ENCODE data around the gene USP24. TPM values are rescaled to one million over a fixed set of nuclear protein-coding genes. Genes with fewer than 3 reads are reported as not detected.

Gene USP24
- polyA plus RNA-seq, 2 donors: 7.4 to 7.6 TPM

DNA sequence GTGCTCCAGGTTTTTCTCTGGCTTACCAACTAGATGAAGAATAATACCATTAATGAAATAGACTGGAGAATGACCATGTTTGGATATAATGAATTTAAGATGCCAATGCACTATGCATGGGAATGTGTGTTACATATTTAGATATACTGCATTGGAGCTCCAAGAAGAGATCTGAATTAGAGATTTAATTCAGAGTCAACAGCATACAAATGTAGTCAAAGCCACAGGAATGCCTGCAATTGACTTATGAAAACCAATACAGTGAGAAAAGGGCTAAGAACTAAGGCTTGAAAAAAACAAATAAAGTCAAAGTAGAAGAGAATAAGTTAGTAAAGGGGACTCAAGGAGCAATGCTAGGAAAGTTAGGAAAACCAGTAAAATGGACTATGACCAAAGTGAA lies 59.1 kb downstream of the USP24 start:
- H3K4me3 ChIP-seq (ENCODE audit: low read depth in 1 of 2, low read length in 2 of 2): no peak overlapping the region
- H3K4me1 ChIP-seq (ENCODE audit: control insufficient read depth in 2 of 2, insufficient read depth in 2 of 2, low read length in 1 of 2): no peaks in the 10 kb centered on the region
- H3K27me3 ChIP-seq (ENCODE audit: control insufficient read depth in 1 of 2, insufficient read depth in 2 of 2, low read length in 2 of 2): no peaks in the 10 kb centered on the region
- no peak overlapping the region for H3K27ac ChIP-seq (ENCODE audit: low read depth in 2 of 2, low read length in 1 of 2)
- no peaks in the 10 kb centered on the region for H3K9me3 ChIP-seq (ENCODE audit: control insufficient read depth in 2 of 2, insufficient read depth in 1 of 2, low read depth in 1 of 2, low read length in 1 of 2)
- H3K36me3 ChIP-seq (ENCODE audit: control insufficient read depth in 2 of 2, insufficient read depth in 2 of 2, low read length in 1 of 2): peaks cover 3 to 6% of the 10 kb centered on the region in 2 donors

DNA sequence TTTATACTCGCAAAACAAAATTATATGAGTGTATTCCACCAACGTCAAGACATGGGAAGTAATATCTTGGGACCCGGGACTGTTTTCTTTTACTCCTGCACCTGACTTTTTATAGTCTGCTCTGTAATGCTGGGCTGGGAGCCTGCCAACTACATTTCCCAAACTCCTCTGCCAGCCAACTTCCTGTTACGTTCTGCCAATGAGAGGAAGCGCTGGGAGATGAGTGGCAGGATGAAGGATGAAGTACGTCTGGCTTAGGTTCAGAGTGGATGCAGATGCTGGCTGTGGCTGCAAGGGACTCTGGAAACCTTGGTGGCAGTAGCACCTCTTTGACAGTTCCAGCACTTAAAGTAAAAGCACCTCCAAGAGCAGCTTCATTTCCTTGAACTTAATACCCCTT lies 59.6 kb downstream of the USP24 start:
- Histone ChIP-seq H3K4me3 (ENCODE audit: low read depth in 1 of 2, low read length in 2 of 2) (no peak overlapping the region), H3K9me3 (ENCODE audit: control insufficient read depth in 2 of 2, insufficient read depth in 1 of 2, low read depth in 1 of 2, low read length in 1 of 2) (no peaks in the 10 kb centered on the region), H3K27ac (ENCODE audit: low read depth in 2 of 2, low read length in 1 of 2) (no peak overlapping the region), H3K36me3 (ENCODE audit: control insufficient read depth in 2 of 2, insufficient read depth in 2 of 2, low read length in 1 of 2) (peaks cover 3 to 6% of the 10 kb centered on the region in 2 donors), H3K27me3 (ENCODE audit: control insufficient read depth in 1 of 2, insufficient read depth in 2 of 2, low read length in 2 of 2) (no peaks in the 10 kb centered on the region), H3K4me1 (ENCODE audit: control insufficient read depth in 2 of 2, insufficient read depth in 2 of 2, low read length in 1 of 2) (no peaks in the 10 kb centered on the region)
- WGBS, 2 donors: 75 to 76% methylated on average over 6 of the region's 6 CpGs

- no peaks in the 10 kb centered on the region for H3K9me3 ChIP-seq (ENCODE audit: control insufficient read depth in 2 of 2, insufficient read depth in 1 of 2, low read depth in 1 of 2, low read length in 1 of 2)
- 85 to 86% methylated on average over 5 of the region's 5 CpGs for whole genome bisulfite sequencing, 2 donors
- H3K27me3 ChIP-seq (ENCODE audit: control insufficient read depth in 1 of 2, insufficient read depth in 2 of 2, low read length in 2 of 2): no peaks in the 10 kb centered on the region
- H3K4me1 ChIP-seq (ENCODE audit: control insufficient read depth in 2 of 2, insufficient read depth in 2 of 2, low read length in 1 of 2): no peaks in the 10 kb centered on the region
- H3K4me3 ChIP-seq (ENCODE audit: low read depth in 1 of 2, low read length in 2 of 2): no peak overlapping the region
- peaks cover 3 to 6% of the 10 kb centered on the region in 2 donors for H3K36me3 ChIP-seq (ENCODE audit: control insufficient read depth in 2 of 2, insufficient read depth in 2 of 2, low read length in 1 of 2)
- no peak overlapping the region for H3K27ac ChIP-seq (ENCODE audit: low read depth in 2 of 2, low read length in 1 of 2)
These were observed 60.5 kb downstream of the USP24 start for GRCh38 chr1:55154616-55155015.

DNA sequence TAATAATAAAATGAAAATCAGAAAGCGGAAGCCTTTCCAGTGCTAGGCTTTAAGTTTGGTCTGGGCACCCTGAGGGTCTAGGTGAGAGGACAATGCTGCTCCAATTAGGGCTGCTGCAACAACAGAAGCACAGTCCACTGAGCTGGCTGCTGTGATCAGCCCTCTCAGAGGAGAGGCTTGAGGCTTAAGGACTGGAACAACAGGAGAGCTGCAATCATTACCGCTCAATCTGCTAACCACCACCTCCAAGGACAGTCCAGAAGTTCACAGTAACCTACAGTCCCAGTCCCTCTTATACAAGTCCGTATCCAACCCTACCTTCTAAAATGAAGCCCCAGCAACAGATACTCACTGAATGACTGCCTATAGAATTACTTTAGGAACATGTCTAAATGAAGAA lies 62.1 kb downstream of the USP24 start:
- Histone ChIP-seq H3K9me3 (ENCODE audit: control insufficient read depth in 2 of 2, insufficient read depth in 1 of 2, low read depth in 1 of 2, low read length in 1 of 2) (no peaks in the 10 kb centered on the region), H3K4me3 (ENCODE audit: low read depth in 1 of 2, low read length in 2 of 2) (no peak overlapping the region), H3K27ac (ENCODE audit: low read depth in 2 of 2, low read length in 1 of 2) (no peak overlapping the region), H3K27me3 (ENCODE audit: control insufficient read depth in 1 of 2, insufficient read depth in 2 of 2, low read length in 2 of 2) (no peaks in the 10 kb centered on the region), H3K36me3 (ENCODE audit: control insufficient read depth in 2 of 2, insufficient read depth in 2 of 2, low read length in 1 of 2) (peaks cover 0 to 3% of the 10 kb centered on the region in 2 donors), H3K4me1 (ENCODE audit: control insufficient read depth in 2 of 2, insufficient read depth in 2 of 2, low read length in 1 of 2) (no peaks in the 10 kb centered on the region)
- WGBS, 2 donors: 94 to 100% methylated on average over 3 of the region's 3 CpGs

GRCh38 chr1:55150880-55151588 lies 64.1 kb downstream of the USP24 start:
- Histone ChIP-seq H3K36me3 (ENCODE audit: control insufficient read depth in 2 of 2, insufficient read depth in 2 of 2, low read length in 1 of 2) (peaks cover 0 to 3% of the 10 kb centered on the region in 2 donors), H3K4me3 (ENCODE audit: low read depth in 1 of 2, low read length in 2 of 2) (no peak overlapping the region), H3K27ac (ENCODE audit: low read depth in 2 of 2, low read length in 1 of 2) (no peak overlapping the region), H3K4me1 (ENCODE audit: control insufficient read depth in 2 of 2, insufficient read depth in 2 of 2, low read length in 1 of 2) (no peaks in the 10 kb centered on the region), H3K27me3 (ENCODE audit: control insufficient read depth in 1 of 2, insufficient read depth in 2 of 2, low read length in 2 of 2) (no peaks in the 10 kb centered on the region), H3K9me3 (ENCODE audit: control insufficient read depth in 2 of 2, insufficient read depth in 1 of 2, low read depth in 1 of 2, low read length in 1 of 2) (no peaks in the 10 kb centered on the region)
- 82 to 86% methylated on average over 2 of the region's 2 CpGs for WGBS, 2 donors

- H3K36me3 ChIP-seq (ENCODE audit: control insufficient read depth in 2 of 2, insufficient read depth in 2 of 2, low read length in 1 of 2): peaks cover 0 to 3% of the 10 kb centered on the region in 2 donors
- H3K27me3 ChIP-seq (ENCODE audit: control insufficient read depth in 1 of 2, insufficient read depth in 2 of 2, low read length in 2 of 2): no peaks in the 10 kb centered on the region
- H3K9me3 ChIP-seq (ENCODE audit: control insufficient read depth in 2 of 2, insufficient read depth in 1 of 2, low read depth in 1 of 2, low read length in 1 of 2): no peaks in the 10 kb centered on the region
- H3K27ac ChIP-seq (ENCODE audit: low read depth in 2 of 2, low read length in 1 of 2): no peak overlapping the region
- H3K4me1 ChIP-seq (ENCODE audit: control insufficient read depth in 2 of 2, insufficient read depth in 2 of 2, low read length in 1 of 2): no peaks in the 10 kb centered on the region
- no peak overlapping the region for H3K4me3 ChIP-seq (ENCODE audit: low read depth in 1 of 2, low read length in 2 of 2)
These were observed 66.5 kb downstream of the USP24 start for GRCh38 chr1:55148676-55149075.

DNA sequence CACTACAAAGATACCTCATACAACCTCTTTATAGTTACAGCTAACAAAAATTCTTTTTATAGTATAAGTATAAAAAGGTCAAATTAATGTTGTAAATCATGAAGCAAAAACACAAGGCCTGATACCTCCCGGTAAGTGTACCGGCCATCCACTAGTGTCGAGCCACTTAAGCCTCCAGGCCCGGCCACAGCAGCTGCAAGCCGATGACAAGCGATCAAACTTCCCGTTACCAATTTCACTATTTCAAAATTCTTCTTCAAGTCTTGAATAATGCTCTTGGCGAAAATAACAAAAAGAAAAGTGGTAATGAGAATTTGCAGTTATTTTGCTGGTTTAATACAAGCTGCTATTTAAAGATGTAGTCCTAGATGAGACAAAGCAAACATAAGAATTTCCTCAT lies 67.6 kb downstream of the USP24 start:
- Histone ChIP-seq H3K4me3 (ENCODE audit: low read depth in 1 of 2, low read length in 2 of 2) (no peak overlapping the region), H3K27me3 (ENCODE audit: control insufficient read depth in 1 of 2, insufficient read depth in 2 of 2, low read length in 2 of 2) (no peaks in the 10 kb centered on the region), H3K4me1 (ENCODE audit: control insufficient read depth in 2 of 2, insufficient read depth in 2 of 2, low read length in 1 of 2) (no peaks in the 10 kb centered on the region), H3K27ac (ENCODE audit: low read depth in 2 of 2, low read length in 1 of 2) (no peak overlapping the region), H3K36me3 (ENCODE audit: control insufficient read depth in 2 of 2, insufficient read depth in 2 of 2, low read length in 1 of 2) (no peaks in the 10 kb centered on the region), H3K9me3 (ENCODE audit: control insufficient read depth in 2 of 2, insufficient read depth in 1 of 2, low read depth in 1 of 2, low read length in 1 of 2) (no peaks in the 10 kb centered on the region)
- WGBS, 2 donors: 86 to 93% methylated on average over 8 of the region's 8 CpGs

DNA sequence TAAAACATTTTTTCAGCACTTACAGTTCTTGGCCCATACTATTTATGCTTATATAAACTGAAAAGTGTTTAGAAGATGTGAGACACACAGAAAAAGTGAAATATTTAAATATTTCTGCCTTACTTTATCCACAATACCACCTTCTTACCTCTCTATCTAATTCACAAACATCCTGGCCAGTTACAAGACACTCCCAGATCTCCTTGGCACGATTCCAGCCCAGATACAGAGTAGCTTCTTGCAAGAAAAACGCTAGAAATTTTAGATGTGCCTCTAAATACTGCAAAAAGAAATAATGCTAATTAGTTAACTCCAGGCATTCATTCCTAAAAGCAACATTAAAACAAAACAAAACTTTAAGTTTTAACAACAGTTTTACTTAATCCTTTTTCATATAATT lies 68.4 kb downstream of the USP24 start:
- H3K4me1 ChIP-seq (ENCODE audit: control insufficient read depth in 2 of 2, insufficient read depth in 2 of 2, low read length in 1 of 2): no peaks in the 10 kb centered on the region
- H3K27ac ChIP-seq (ENCODE audit: low read depth in 2 of 2, low read length in 1 of 2): no peak overlapping the region
- H3K9me3 ChIP-seq (ENCODE audit: control insufficient read depth in 2 of 2, insufficient read depth in 1 of 2, low read depth in 1 of 2, low read length in 1 of 2): no peaks in the 10 kb centered on the region
- no peak overlapping the region for H3K4me3 ChIP-seq (ENCODE audit: low read depth in 1 of 2, low read length in 2 of 2)
- WGBS, 2 donors: 34 to 42% methylated on average over 2 of the region's 2 CpGs
- no peaks in the 10 kb centered on the region for H3K27me3 ChIP-seq (ENCODE audit: control insufficient read depth in 1 of 2, insufficient read depth in 2 of 2, low read length in 2 of 2)
- H3K36me3 ChIP-seq (ENCODE audit: control insufficient read depth in 2 of 2, insufficient read depth in 2 of 2, low read length in 1 of 2): no peaks in the 10 kb centered on the region

GRCh38 chr1:55144886-55145285 lies 70.3 kb downstream of the USP24 start:
- H3K36me3 ChIP-seq (ENCODE audit: control insufficient read depth in 2 of 2, insufficient read depth in 2 of 2, low read length in 1 of 2): no peaks in the 10 kb centered on the region
- 97 to 98% methylated on average over 6 of the region's 6 CpGs for WGBS, 2 donors
- no peaks in the 10 kb centered on the region for H3K9me3 ChIP-seq (ENCODE audit: control insufficient read depth in 2 of 2, insufficient read depth in 1 of 2, low read depth in 1 of 2, low read length in 1 of 2)
- no peak overlapping the region for H3K27ac ChIP-seq (ENCODE audit: low read depth in 2 of 2, low read length in 1 of 2)
- no peak overlapping the region for H3K4me3 ChIP-seq (ENCODE audit: low read depth in 1 of 2, low read length in 2 of 2)
- H3K27me3 ChIP-seq (ENCODE audit: control insufficient read depth in 1 of 2, insufficient read depth in 2 of 2, low read length in 2 of 2): no peaks in the 10 kb centered on the region
- no peaks in the 10 kb centered on the region for H3K4me1 ChIP-seq (ENCODE audit: control insufficient read depth in 2 of 2, insufficient read depth in 2 of 2, low read length in 1 of 2)

DNA sequence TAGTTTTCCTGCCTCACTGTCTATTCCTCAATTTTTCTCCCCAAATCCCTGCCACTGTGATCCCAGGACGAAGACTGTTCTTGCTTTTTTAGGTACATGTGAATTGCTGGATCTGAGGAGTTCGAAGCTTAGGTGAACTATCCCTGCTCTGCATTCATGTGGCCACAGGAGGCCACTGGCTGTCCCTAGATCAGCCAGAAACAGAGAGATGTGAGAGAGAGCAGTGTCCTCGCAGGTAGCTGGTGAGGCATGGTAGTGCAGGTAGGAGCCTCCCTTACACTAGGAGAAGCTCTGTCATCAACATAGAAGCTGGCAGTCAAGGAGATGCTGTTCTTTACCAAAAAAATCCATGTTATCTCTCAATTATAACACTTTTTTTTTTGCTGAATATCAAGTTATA lies 71.5 kb downstream of the USP24 start:
- no peaks in the 10 kb centered on the region for H3K27me3 ChIP-seq (ENCODE audit: control insufficient read depth in 1 of 2, insufficient read depth in 2 of 2, low read length in 2 of 2)
- no peak overlapping the region for H3K27ac ChIP-seq (ENCODE audit: low read depth in 2 of 2, low read length in 1 of 2)
- H3K36me3 ChIP-seq (ENCODE audit: control insufficient read depth in 2 of 2, insufficient read depth in 2 of 2, low read length in 1 of 2): peaks cover 0 to under 1% of the 10 kb centered on the region in 2 donors
- H3K4me3 ChIP-seq (ENCODE audit: low read depth in 1 of 2, low read length in 2 of 2): no peak overlapping the region
- no peaks in the 10 kb centered on the region for H3K9me3 ChIP-seq (ENCODE audit: control insufficient read depth in 2 of 2, insufficient read depth in 1 of 2, low read depth in 1 of 2, low read length in 1 of 2)
- 82 to 94% methylated on average over 3 of the region's 3 CpGs for WGBS, 2 donors
- no peaks in the 10 kb centered on the region for H3K4me1 ChIP-seq (ENCODE audit: control insufficient read depth in 2 of 2, insufficient read depth in 2 of 2, low read length in 1 of 2)

Measured in esophagus (tissue), 2 donors.